GM21825 (cell line): ENCODE results near the gene APH1B.
"Not testable (repeated sequence)": the region's sequence is repeated elsewhere in the genome, so short reads cannot be mapped to it uniquely, and the experiment has no call there.

ENCODE experiments used
- ATAC-seq: cut with Tn5 transposase; IDR thresholded peaks from one replicate; pipeline ENCODE4 v1.9.1; 2021; ENCODE audit warnings: mild to moderate bottlenecking, moderate library complexity; ENCODE audit not compliant: unreplicated experiment

Gene APH1B

GRCh38 chr15:63294359-63294758 is 17.0 kb downstream of the APH1B start:
- ATAC-seq: no peak

- no peak for ATAC-seq
These were observed 17.9 kb downstream of the APH1B start for GRCh38 chr15:63295341-63295740.

GRCh38 chr15:63296195-63296594 is 18.8 kb downstream of the APH1B start:
- ATAC-seq: no peak

- ATAC-seq: no peak
These were observed 22.7 kb downstream of the APH1B start for GRCh38 chr15:63299943-63300575.

- no peak for ATAC-seq
These were observed 23.7 kb downstream of the APH1B start for GRCh38 chr15:63301088-63301487.

- ATAC-seq: no peak
These were observed 27.9 kb downstream of the APH1B start for GRCh38 chr15:63305260-63305659.

- ATAC-seq: no peak
These were observed 29.2 kb downstream of the APH1B start for GRCh38 chr15:63306492-63307073.

- no peak for ATAC-seq
These were observed 31.1 kb downstream of the APH1B start for GRCh38 chr15:63308491-63308890.

- ATAC-seq: no peak
These were observed 31.5 kb downstream of the APH1B start for GRCh38 chr15:63308947-63309346.

- no peak for ATAC-seq
These were observed 33.2 kb downstream of the APH1B start for GRCh38 chr15:63310646-63311045.

GRCh38 chr15:63312286-63312685 is 34.9 kb downstream of the APH1B start:
- ATAC-seq: no peak

GRCh38 chr15:63313825-63314224 is 36.4 kb downstream of the APH1B start:
- no peak for ATAC-seq

- no peak for ATAC-seq
These were observed 37.0 kb downstream of the APH1B start for GRCh38 chr15:63314409-63314808.

- no peak for ATAC-seq
These were observed 40.9 kb downstream of the APH1B start for GRCh38 chr15:63318344-63318743.

- no peak for ATAC-seq
These were observed 41.7 kb downstream of the APH1B start for GRCh38 chr15:63319065-63319464.

- ATAC-seq: not testable (repeated sequence)
These were observed 43.0 kb downstream of the APH1B start for GRCh38 chr15:63320446-63320845.

GRCh38 chr15:63320981-63321380 is 43.6 kb downstream of the APH1B start:
- not testable (repeated sequence) for ATAC-seq

GRCh38 chr15:63321462-63321861 is 44.1 kb downstream of the APH1B start:
- ATAC-seq: no peak

- ATAC-seq: no peak
These were observed 45.1 kb downstream of the APH1B start for GRCh38 chr15:63322541-63322940.

GRCh38 chr15:63323798-63324563 is 46.6 kb downstream of the APH1B start:
- no peak for ATAC-seq

- no peak for ATAC-seq
These were observed 47.4 kb downstream of the APH1B start for GRCh38 chr15:63324770-63325169.
